ENCODE measurements around the gene GNRH2.
"Not testable (repeated sequence)": the region's sequence is repeated elsewhere in the genome, so short reads cannot be mapped to it uniquely, and the experiment has no call there.

The GNRH2 gene

DNA sequence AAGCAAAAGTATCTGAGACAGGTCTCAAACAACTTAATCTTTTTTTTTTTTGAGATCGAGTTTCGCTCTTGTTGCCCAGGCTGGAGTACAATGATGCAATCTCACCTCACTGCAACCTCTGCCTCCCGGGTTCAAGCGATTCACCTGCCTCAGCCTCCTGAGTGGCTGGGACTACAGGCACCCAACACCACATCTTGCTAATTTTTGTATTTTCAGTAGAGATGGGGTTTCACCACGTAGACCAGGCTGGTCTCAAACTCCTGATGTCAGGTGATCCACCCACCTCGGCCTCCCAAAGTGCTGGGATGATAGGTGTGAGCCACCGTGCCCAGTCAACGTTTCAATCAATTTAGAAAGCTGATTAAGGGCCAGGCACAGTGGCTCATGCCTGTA is 29.8 kb downstream of the GNRH2 start:
- DNase-seq (ENCODE audit: low read depth) = not testable (repeated sequence)

DNA sequence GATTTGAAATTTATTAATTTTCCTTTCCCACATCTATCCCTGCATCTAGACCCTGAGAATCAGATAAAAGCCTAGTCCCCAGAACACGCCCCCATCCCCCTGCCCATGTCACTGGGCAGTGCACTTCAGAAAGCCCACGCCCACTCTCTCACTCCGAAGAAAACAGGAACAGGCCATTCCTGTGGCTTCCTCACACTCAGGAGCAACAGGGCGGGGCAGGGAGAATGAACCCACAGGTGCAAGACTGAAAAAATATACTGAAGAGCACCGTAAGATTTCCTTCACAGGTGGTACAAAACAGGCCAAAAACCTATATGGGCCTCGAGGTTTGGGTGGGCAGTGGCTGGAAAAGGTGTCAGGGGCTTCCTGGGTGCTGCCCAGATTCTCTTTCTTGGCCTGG is 31.4 kb downstream of the GNRH2 start:
- DNase-seq (ENCODE audit: low read depth) = no peak

- DNase-seq (ENCODE audit: low read depth) = not testable (repeated sequence)
Measured at GRCh38 chr20:3075315-3075714, 31.9 kb downstream of the GNRH2 start.

DNA sequence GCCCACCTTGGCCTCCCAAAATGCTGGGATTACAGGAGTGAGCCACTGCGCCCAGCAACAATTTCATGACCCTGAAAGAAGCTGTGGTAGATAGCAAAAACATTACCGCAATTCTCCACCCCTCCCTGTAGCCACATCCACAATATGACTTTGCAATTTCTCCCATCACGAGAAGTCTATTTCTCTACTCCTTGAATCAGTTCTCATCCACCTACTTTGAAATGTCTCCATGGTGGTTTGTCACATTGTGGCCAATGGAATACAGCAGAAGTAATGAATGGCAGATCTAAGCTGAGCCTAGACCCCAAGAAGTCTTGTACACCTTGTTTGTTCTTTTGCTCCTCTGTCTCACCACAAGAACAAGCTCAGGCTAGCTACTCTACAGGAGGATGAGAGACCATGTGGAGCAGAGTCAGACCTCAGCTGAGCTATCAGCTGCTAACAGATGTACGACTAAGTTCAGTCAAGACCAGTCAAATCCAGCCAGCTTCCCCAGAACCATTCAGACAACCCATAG is 34.3 kb downstream of the GNRH2 start:
- DNase-seq (ENCODE audit: low read depth) = no peak

DNA sequence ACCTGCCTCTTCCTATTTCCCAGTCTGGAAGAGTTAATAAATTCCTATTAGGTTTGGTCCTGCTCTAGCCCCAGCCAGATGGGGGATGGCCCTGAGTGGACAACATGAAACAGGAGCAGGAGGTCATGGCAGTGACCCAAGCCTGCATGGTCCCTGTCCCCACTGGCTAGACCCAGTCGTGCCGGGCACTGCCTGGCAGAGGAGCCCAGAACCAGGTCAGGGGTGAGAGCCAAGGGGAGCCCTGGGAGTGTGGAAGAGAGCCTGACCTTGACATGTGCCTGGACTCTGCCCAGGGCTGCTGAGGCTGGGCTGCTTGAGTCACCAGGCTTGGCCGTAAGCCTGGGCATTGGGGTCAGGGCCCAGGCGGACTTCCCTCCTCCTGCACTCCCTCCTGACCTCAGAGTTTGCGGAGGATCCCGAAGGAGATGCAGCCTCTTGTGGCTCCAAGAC is 37.5 kb downstream of the GNRH2 start:
- no peak for DNase-seq (ENCODE audit: low read depth)

DNA sequence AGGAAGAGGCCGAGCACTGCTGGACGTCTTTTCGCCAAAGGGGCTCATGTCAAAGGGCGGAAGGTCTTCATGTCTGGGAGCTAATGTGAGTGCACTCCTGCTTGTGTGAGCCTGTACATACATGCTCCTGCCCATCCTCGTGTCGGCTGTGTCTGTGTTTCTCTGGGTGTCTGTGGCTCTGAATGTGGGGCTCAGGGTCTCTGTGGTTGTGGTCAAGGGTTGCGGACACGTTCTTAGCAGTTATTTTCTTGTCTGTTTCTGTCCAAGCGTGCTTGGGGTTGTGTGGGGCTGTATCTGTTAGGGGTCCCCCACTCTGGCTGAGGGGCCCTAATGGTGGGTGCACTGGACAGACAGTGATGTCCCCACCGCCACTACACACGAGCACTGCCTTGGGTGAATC is 38.2 kb downstream of the GNRH2 start:
- no peak for DNase-seq (ENCODE audit: low read depth)

DNA sequence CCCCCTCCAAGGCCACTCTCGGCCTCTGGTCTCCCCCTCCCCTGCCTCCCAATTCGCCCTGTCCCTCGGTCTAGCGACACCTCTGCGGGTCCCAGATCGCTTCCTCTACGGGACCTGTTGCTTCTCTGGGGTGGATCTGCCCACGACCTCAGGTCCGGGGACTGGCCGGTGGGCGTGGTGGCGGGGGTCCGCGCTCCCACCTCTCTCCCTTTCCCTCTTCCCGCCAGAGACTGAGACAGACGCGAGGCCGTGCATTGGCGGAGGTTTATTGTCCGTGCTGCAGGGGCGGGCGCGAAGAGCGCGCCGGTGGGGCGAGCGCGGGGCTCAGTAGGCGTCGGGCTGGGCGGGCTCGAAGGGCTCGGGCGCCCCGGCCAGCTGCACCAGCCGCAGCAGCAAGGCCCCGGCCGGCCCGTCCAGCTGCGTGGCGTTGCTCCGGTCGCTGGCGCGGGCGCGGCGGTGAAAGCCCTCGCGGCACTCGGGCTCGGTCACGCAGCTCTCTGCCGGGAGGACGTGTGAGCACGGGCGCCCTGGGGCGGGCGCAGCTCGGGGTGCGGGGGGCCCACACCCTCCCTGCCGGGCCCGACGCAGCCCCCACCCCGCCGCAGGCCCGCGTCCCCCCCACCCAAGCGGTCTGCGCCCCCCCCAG is 39.0 kb downstream of the GNRH2 start:
- DNase-seq (ENCODE audit: low read depth) = no peak

DNA sequence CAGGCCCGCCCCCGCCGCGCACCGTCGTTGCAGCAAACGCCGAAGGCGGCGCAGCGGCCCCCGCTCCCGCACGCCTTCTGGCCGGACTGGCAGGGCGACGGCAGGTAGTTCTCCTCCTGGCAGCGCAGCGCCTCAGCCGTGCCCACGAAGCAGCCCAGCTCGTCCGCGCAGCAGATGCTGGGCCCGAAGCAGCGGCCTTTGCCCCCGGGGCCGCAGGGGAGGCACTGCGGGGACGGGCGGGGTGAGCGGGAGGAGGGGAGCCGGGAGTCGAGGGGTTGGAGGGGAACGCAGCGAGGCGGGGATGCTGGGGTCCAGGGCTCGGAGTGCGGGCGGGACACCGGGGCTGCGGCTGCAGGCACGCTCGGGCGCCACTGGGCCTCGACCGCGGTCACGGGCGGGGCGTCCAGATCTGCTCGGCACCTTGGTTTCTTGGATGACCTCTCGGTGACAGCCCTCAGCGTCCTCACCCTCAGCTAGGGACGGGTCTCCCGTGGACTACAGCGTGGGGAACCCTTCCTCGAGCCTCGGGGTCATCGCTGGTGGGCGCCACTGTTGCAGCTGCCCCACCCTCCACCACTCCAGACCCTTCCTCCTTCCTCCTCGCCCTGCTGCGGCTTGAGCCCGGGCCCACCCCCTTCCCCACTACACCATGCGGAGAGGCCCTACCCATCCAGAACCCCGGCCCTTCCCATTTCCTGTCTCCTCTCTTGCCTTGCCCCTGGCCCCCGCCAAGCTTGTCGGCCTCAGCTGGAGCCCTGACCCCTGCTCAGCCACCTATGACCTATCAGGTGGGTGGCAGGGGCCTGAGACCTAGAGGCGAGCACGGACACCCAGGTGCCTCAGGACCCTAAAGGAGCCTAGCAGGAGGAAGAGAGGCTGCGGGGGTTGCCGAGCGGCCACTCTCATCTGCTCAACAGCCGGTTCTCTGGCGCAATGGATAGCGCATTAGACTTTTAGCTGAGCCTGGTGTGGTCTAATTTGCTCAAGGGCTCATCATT is 39.8 kb downstream of the GNRH2 start:
- DNase-seq (ENCODE audit: low read depth) = no peak

- DNase-seq (ENCODE audit: low read depth) = no peak
Measured at GRCh38 chr20:3084283-3084985, 41.0 kb downstream of the GNRH2 start, which contains the start of gene AVP. AVP (minus strand) TSS chr20:3084724; CDS start chr20:3084674, 50 bp downstream.

GRCh38 chr20:3084986-3085360 is 41.6 kb downstream of the GNRH2 start:
- DNase-seq (ENCODE audit: low read depth) = no peak

DNA sequence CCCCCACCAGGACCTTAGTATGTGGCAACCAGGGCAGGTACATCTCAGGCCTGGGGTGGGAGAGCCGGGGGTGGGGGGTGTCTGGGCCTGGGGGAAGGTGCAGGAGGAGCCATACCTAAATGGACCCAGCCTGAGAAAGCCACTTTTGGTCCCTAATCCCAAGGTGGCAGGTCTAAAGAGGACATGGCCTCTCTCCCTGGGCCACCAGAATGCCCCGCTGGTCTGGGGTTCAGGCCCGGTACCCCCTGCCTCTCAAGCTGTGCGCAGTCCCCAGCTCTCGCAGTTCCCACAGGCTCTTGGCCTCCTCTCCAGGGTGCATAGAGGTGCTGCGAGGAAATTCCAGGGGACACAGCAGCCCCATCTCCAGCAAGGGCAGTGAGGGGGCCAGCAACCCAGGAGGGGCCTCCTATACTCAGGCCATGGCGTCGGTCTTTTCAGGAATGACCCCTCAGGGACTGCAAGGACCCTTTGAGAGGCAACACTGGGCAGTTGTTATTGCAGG is 42.2 kb downstream of the GNRH2 start:
- no peak for DNase-seq (ENCODE audit: low read depth)

DNA sequence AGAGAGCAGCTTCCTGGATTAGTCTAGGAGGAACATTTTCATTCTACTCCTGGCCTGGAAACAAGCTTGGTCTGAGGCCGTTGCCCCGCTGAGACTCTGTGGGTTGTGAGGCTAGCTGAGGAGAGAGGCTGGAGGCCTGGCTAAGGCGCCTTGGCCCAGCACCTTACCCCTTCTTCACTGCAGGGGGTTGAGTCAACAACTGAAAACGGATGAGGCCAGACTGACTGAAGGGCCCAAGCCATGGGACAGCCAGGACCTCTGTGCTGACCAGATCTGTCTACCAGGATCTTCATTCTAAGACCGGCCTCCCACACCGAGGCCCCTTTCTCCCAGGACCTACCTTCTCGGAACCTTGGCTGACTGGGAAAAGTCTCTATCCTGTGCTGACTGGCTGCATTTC is 44.6 kb downstream of the GNRH2 start:
- DNase-seq (ENCODE audit: low read depth) = no peak

- no peak for DNase-seq (ENCODE audit: low read depth)
Measured at GRCh38 chr20:3090565-3090964, 47.1 kb downstream of the GNRH2 start.

- no peak for DNase-seq (ENCODE audit: low read depth)
Measured at GRCh38 chr20:3092611-3093379, 49.4 kb downstream of the GNRH2 start.

- DNase-seq (ENCODE audit: low read depth) = no peak
Measured at GRCh38 chr20:3093861-3094361, 50.5 kb downstream of the GNRH2 start.

- no peak for DNase-seq (ENCODE audit: low read depth)
Measured at GRCh38 chr20:3094848-3095629, 51.6 kb downstream of the GNRH2 start.

Measured in stimulated activated CD8-positive, alpha-beta memory T cell treated with anti-CD3 and anti-CD28 coated beads, Interleukin-15, amount 100 ng/mL, for 1 hour (primary cell).